ENCODE measurements around the gene DPM1.
A peak's percentile ranks its signal among the peaks of the same experiment; 100 is the strongest.

Gene DPM1

DNA sequence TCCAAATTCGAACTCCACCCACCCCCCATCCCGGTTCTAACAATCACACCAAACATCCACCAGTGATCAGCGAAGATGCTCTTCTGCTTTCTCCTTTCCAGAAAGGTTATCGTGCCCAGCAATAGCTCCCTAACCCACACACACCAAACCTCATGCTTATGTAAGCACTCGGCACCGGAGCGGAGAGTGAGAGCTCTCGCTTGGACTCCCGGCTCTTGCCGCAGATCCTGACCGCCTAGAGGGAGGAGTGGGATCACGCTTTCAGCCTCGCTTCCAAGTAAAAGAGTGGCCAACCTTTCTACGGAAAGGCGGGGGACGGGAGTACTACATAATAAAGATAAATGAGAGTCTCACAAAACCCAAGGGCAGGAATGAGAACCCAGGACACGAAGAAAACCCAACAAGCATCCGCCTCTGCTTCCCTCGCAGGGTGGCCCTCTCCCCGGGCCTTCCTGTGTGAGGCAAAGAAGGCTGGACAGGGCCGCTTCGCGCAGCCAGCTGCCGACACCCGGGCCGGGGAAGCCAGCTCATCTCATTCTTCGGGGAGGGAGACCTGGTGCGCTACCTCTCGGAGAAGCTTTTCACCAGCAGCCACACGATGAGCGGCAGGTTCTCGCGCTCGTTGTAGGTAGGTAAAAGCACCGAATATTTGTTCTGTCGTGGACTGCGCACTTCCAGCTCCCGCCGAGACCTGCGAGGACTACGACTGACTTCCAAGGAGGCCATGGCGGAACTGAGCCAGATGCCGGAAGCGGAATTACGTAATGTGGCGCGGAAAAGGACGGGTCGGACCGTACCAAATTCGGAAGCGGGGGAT is at the start of gene DPM1:
Gene DPM1 (minus strand): TSS at position 735 of the 817 bp plus-strand sequence. CDS start 9 bp downstream, at position 726.
- DNase-seq = peak; percentile 85

DNA sequence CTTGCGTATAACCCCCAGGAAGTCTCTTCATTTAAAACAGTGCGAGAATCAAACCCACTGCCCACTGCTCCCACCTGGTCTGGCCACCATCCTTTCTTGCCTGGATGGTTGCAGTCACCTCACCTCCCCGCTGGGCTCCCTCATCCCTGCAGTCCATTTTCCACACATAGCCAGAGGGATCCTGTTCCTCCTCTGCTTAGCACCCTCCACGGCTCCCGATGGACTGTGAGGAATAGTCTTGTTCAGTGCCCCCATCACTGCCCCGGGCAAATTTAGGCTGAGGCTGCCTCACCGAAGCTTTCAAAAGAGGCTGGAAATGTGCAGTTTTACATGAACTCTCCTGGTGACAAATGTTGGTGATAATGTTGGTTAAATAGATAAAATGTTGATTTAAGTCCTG is 46.9 kb upstream of the DPM1 start:
- DNase-seq = no peak

DNA sequence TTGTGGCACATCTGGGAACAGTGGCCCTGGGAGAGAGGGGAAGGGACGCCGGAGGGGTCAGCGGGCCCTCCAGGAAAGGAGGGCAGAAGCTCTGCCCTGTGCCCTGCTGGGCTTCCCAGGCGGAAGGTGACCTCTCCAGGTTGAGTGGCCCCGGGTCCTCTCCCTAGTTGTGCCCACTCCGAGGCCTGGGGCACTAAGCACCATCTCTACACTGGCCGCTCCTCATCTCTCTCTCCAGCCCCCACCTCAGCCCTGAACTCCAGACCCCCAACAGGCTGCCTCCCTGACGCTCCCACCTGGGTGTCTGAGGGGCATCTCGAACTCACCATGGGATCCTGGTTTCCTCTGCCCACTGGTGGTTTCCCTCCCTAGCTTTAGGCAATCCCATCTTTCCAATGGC is 46.4 kb upstream of the DPM1 start:
- no peak for DNase-seq

DNA sequence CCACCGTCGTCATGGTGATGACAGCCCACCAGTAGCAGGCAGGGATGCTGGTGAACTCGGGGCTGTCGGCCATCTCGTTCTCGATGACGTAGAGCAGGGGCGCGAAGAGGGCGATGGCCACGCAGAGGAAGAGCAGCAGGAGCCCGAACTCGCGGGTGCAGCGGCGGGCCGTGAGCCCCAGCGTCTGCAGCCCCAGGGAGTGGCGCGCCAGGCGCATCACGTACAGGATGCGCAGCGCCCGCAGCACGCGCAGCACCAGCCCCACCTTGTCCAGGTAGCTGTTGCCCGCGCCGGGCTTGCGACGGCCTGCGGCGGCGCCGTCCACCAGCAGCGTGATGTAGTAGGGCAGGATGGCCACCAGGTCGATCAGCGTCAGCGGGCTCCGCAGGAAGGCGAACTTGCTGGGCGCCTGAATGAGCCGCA is 46.0 kb upstream of the DPM1 start:
- no peak for DNase-seq

DNA sequence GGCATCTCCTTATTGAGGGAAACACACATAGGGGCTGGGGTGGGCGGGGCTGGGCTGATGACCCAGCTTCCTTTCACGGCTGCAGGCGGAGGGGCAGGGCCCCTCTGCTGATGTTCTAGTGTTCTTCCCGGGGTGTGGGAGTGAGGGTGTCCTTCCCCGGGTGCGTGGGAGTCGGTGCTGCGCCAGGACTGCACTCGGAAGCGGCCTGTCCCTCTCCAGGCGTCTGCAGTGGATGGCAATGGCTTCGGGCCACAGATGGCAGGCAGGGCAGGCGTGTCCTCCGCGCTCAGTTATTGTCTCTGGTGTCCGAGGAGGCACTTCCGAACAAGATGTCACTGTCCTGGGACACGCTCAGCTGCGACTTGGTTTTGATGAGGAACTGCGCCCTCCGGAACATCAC is 45.4 kb upstream of the DPM1 start:
- DNase-seq = no peak

DNA sequence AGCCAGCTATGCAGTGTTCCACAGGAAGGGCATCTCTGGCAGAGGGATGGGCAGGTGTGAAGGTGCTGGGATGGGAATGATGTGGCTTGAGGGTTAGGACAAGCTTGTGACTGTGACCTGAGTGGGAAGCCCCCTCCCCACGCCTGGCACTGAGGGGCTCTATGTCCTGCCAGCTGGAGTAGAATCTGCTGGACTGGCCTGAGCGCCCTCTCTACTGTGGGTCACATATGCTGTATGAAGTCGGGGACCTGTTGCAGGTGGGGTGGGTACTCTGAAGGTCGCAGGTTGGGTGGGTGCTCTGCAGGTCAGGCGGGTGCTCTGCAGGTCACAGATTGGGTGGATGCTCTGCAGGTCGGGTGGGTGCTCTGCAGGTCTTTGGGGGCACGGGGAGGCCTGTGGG is 44.3 kb upstream of the DPM1 start:
- DNase-seq = no peak

DNA sequence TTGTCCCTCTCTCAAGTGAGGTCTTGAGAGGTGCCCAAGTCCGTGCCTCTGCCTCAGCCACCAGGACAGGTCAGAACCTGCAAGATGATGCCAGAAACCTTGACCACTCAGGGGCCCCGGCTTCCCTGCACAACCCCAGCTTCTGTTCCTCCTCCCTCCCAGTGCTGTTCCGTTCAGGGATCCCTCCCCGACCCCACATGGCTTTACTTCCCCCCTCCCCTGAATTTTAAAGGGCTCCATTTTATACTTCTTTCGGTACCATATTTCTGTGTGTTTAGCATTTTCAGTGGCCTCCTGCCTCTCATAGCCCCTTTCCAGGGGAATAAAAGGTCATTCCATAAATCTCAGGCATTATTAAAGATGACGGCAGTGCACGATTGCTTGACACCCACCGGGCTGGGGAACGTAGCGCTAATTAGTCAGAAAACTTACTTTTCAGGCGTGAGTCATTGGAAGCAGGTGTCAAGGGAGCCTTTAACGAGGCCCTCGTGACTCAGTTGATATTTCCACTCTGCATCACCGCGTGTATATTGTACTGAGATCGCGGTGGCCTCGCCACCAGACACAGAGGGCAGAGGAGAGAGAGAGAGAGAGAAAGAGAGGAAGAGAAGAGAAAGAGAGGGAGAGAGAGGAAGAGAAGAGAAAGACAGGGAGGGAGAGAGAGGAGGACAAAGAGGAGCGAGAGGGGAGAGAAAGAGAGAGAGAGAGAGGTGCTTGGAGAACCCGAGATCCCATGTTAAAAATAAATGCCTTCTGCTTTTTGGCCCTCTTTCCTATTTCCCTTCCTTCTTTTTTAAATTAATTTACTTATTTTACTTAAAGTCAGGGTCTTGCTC is 43.3 kb upstream of the DPM1 start:
- no peak for DNase-seq

DNA sequence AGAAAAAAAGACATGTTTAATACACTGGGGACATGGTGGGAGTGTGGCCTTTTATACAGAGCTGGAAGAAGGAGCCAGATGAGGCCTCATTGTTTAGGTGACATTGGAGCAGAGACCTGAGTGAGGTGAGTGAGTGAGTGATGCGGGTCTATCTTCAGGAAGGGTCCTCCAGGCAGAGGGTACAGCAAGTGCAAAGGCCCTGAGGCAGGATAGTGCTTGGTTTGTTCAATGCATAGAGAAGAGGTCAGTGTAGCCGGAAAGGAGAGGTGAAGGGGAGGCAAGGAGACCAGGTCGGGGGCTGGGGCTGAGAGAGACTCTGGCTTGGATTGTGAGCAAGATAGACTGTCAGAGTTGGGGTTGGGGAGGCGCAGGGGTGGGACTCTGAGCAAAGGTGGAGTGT is 41.0 kb upstream of the DPM1 start:
- DNase-seq = no peak

DNA sequence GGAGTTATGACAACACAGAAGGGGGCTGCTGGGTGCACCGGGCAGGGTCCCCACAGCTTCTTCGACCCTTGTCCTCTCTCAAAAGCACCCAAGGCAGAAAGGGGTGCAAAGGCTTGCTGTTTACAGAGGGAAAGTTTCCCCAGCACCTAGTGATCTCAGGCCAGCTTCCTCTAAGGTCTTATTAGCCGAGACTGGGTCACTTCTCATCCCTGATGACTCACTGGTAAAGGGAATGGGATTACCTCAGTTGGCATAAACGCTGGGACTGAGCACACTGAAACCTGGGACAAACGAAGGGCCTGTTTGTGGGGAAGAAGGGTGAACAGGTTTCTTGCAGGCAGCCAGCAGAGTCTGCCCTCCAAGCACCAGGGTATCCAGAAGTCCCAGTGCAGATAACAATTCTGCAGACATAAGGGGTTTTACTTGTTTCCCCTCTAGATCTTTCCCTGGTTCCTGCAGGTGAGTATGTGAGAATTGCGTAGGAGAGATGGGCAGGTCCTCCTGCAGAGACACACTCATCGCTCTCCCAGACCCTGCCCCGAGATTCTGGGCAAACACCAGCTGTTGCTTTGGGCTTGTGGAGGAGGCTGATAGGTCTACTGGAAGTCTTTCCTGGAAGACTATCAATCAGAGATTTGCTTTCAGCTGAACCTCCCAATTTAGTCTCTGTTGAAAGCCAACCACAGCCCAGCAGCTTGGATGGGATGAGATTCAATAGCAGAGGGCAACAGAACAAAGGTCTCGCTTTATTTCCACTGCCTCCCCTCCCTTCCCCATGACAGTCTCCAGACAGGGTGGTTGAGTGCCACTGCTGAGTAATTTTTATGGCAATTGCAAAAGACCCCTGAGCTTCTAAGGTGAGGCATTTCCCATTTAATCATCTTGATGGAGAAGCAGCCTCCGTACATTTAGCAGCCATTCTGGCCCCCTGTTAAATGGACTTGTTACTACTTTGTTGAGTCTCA is 38.9 kb upstream of the DPM1 start:
- peak; percentile 46 for DNase-seq

DNA sequence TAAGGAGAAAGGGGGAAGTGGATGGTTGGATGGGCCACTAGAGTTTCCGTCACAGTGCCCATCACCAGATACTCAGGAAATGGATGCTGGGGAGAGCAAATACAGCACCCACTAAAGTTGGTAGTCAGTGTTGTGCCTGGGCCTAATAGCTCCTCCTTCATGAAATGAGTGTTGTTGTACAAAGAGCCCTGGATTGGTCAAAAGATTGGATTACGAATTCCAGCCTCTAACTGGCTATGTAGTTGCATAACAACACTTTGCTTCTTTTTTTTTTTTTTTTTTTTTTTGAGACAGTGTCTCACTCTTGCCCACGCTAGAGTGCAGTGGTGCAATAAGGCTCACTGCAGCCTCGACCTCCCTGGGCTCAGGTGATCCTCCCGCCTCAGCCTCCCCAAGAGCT is 37.2 kb upstream of the DPM1 start:
- DNase-seq = peak; percentile 49

DNA sequence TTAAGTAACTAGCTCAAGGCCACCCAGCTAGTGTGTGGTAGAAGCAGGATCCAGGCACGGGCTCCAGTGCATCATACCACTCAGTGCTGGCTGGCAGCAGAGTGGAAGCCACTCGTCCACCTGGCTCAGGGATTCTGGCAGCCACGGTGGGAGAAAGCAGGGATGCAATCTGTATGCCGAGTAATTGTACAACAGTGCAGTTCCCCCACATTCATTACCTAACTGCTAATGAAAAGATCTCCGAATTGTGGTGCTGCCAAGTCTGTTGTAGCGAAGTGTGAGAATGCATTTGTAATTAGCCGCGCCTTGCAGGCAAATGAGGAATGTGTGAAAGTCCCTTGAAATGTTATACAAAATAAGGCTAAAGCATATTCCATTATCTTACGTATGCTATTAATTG is 35.5 kb upstream of the DPM1 start:
- DNase-seq = no peak

DNA sequence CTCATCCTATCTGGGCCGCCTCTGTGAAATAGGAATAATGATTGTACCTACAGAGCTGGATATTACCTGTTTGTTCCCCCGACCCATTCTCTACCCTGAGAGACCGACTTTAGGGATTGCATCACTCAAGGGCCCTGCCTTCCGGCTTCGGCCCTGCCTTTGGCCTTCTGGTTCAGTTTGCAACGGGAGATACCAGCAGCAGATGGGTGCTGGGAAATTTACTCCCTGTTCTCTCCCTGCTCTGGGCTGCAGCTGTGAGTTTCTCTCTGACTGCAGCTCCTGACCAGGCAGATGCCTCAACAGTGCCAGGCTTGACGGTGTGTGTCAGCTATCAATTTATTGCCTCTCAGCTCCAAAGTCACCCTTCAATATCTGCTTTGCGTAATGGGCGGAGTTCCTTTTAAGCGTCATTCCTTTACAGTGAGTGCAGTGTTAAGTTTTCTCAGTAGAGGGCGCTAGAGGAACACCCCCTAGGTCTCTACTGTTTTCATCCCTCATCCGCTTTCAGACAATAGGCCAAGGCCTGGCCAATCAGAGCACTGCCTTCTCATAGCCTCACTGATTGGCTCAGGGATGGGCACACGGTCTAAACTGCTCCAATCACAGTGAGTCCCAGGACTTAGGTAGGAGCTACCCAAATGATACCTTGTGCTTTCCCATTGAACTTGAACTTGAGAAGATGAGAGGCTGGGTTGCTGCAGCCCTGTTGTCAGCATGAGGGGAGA is 34.6 kb upstream of the DPM1 start:
- DNase-seq = peak; percentile 52

DNA sequence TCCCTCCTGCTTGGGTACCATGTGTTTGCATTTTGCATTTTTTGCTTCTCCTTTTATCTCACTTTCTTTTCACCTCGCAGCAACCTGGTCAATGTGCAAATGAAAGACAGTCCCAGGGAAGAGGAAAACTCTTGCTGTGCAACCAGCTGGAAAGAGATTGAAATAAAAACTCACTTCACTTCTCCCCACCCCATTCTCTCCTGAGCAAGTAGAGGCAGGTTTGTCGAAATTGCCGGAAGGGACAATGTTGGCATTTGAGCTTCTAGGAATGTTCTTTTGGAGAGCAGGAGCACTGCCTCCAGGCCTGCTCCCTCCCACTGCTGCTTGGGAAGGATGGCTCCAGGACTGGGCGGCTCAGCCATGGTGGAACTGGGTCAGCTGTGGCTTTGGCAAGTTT is 34.0 kb upstream of the DPM1 start:
- DNase-seq = no peak

DNA sequence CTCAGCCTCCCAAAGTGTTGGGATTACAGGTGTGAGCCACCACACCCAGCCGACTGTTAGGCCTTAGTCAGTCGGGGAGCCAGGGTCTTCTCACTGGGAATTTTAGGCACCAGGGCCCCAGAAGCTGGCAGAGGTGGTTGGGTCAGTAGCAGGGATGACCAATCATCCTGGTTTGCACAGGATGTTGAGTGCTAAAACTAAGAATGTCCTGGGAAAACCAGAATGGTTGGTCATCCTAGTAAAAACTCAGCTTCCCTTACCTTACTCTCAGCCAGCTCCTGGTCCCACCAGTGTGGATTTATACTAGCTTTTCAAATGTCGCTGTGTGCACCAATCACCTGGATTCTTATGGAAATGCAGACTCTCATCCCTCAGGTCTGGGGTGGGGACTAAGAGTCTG is 32.7 kb upstream of the DPM1 start:
- no peak for DNase-seq

DNA sequence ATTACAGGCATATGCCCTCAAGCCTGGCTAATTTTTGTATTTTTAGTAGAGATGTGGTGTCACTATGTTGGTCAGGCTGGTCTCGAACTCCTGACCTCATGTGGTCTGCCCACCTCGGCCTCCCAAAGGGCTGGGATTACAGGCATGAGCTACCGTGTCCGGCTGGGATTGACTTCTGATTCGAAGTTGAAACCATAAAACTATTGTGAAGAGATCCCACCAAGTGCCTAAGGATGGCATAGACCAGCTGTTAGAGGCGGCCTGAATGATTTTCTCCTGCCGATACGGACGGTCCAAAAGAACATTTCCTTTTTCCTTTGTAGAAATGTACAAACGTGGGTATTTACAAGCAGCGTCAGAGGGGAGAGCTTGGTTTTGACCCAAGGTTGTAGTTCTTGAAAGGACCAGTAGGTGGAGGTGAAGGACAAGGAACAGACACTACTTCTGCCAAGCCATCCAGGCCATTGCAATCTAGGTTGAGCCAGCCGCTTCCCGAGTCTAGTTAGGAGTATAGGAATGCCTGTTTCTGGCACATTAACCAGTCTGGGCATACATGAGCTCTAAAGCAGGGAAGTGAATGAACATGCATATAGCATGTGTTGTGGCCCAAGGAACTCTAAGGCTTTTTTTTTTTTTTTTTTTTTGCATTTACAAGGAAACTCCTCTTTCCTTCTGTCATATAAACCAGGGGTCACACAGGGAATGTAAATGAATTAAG is 29.3 kb upstream of the DPM1 start:
- DNase-seq = peak; percentile 71

DNA sequence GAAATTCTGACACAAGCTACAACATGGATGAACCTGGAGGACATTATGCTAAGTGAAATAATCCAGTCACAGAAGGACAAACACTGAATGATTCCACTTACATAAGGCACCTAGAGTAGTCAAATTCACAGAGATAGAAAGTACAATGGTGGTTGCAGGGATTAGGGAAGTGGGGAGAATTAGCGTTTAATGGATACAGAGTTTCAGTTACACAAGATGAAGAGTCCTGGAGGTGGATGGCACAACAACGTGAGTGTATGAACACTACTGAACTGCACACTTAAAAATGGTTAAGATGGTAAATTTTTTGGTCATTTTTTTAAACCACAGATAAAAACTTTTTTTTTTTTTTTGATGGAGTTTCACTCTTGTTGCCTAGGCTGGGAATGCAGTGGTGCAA is 25.0 kb upstream of the DPM1 start:
- DNase-seq = no peak

DNA sequence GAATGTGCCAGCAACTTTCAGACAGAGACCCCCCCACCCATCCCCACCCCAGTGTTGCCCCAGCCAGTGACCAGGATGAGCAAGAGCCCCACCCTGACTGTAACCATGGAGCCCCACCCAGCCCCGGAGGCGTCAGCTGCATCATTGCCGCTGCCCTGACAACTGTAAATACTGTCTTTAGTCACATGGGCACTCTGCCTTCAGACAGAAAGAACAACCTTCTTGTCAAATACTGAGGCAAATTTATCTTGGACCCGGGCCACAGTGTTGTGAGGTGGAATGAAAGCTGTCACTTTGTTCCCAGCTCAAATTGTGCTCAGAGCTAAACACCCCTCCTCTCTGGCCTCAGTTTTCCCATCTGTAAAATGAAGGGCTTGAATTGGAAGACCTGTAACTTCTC is 24.0 kb upstream of the DPM1 start:
- peak; percentile 15 for DNase-seq

DNA sequence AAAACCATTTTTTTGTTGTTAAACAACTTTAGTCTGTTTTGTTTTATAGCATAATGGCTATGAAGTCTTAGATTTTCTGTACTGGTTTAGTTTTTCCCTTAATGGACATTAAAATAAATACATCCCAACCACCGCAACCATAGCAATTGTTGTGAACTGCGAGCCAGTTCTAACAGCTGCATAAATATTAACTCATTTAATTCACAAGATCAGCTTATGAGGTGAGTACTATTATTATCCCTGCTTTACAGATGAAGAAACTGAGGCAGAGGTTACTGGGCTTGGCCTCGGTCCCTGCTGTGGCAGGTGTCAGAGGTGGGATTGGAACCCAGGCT is 23.3 kb upstream of the DPM1 start:
- DNase-seq = no peak

DNA sequence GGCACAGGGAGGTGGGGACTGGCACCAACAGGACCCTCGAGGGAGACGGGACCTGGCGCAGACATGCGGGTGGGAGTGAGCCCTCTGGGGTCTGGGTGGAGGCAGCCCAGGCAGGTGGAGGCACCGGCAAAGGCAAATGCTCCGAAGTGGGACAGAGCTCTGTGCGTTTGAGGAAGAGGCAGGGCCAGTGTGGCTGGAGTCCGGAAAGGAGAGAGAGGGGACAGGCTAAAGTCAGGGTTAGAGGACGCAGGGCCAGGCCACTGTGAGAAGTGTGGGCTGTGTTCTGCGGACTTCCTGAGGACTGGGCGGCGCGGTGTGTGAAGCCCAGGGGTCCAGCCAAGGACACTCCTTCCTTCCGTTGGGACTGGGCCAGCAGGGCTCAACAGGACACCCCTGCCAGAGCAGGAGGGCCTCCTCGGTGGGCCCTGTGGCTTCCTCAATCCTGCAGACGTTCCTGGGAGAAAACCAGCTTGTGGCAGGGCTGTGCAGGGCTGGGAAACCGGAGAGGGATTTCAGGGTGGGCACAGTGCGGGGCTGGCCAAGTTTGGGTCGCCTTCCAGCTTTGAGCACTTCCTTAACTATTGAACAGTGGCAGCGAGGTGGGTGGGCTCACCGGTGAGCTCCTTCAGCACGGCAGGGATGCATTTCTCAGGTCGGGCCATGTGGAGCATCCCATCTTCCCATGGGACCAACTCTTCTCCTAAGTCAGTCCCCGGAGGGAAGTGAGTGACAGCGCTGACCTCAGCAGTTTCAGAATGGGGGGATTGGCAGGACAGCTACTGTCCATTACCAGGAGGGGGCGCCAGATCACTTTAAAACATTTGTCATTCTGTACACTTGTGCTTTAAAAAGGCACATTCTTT is 22.8 kb upstream of the DPM1 start:
- DNase-seq = peak; percentile 63

DNA sequence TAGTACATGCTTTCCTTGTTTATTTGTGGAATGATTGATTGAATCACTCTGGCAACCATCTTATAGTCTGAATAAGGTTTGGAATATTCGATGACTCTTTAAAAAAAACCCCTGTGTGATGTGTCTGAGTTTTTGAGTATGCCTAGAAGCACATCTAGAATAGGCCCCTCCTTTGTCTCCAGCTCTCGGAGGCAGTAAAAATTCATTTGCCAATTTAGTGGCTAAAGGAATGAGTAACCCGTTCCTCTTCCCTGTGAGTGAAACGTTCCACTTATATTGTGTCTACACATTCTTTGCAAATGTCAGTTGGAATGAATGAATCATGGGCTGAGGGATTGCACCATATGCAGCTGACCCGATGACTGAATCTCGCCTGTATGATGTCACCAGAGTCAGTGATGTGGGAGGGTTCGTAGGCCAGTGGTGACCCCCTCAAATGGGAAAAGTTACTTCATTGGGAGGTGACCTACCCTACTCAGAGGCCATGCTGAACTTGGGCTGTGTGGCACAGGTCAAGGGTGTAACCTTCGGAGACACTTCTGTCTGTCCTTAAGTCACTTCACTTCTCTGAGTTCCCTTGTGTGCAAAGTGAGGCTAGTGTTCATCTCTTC is 21.8 kb upstream of the DPM1 start:
- DNase-seq = peak; percentile 99
